ENCODE results near the gene ZBED4. TPM values are rescaled to one million over a fixed set of nuclear protein-coding genes. Genes with fewer than 3 reads are reported as not detected.

Gene ZBED4
- total RNA-seq, 1 experiment from 2014 or later = 31.5 TPM

DNA sequence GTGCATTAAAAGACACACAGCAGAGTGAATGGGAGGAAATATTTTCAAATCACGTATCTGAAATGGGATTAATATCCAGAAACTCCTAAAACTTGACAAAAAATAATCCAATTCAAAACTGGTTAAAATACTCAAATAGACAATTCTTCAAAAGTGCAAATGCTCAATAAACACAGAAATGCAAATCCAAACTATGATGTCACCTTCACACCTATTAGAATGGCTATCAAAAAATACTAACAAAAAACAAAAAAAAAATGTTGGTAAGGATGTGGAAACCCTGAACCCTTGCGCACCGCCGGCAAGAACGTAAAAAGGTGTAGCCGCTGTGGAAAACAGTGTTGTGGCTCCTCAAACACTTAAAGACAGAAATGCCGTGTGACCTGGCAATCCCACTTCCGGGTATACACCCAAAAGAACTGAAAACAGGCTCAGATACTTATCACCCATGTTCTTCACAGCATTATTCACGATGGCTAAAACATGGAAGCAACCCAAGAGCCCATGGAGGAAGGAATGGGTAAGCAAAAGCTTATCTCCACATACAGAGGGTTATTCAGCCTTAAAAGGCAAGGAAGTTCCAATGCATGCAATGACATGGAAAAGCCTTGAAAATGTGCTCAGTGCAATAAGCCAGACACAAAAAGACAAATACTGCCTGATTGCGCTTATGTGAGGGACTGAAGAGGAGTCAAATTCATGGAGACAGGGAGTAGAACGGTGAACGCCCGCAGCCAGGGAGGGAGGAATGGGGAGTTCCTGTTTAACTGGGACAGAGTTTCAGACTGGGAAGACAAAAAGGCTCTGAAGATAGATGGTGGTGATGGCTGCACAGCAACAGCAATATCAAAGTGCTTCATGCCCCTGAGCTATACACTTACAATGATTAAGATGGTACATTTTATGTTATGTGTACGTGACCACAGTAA lies 45.6 kb upstream of the ZBED4 start:
- Histone ChIP-seq H3K9me3 (ENCODE audit: low read depth, low read length, poor library complexity, severe bottlenecking) (no peaks in the 10 kb centered on the region), H3K4me1 (ENCODE audit: insufficient read depth, low read length, poor library complexity, severe bottlenecking) (no peaks in the 10 kb centered on the region), H3K27ac (ENCODE audit: low read depth, low read length, poor library complexity, severe bottlenecking) (no peak overlapping the region), H3K27me3 (replicated peaks; ENCODE audit: insufficient read depth, low read depth, low read length, poor library complexity) (no peaks in the 10 kb centered on the region), H3K36me3 (ENCODE audit: insufficient read depth, low read length, poor library complexity, severe bottlenecking) (peaks cover 27% of the 10 kb centered on the region), H3K4me3 (ENCODE audit: low read depth, low read length, poor library complexity, severe bottlenecking) (no peak overlapping the region)
- POLR2A ChIA-PET (ENCODE audit: low non-redundant PET) = no interaction called here
- no peak for DNase-seq (ENCODE audit: low spot score)
- CTCF ChIA-PET = no interaction called here
- intact Hi-C loops (cut with micrococcal nuclease; ENCODE audit: unreplicated experiment) = no loop called here
- no TSS peak for BruUV-seq (replicated peaks)
- TF ChIP-seq, protein P1, sequence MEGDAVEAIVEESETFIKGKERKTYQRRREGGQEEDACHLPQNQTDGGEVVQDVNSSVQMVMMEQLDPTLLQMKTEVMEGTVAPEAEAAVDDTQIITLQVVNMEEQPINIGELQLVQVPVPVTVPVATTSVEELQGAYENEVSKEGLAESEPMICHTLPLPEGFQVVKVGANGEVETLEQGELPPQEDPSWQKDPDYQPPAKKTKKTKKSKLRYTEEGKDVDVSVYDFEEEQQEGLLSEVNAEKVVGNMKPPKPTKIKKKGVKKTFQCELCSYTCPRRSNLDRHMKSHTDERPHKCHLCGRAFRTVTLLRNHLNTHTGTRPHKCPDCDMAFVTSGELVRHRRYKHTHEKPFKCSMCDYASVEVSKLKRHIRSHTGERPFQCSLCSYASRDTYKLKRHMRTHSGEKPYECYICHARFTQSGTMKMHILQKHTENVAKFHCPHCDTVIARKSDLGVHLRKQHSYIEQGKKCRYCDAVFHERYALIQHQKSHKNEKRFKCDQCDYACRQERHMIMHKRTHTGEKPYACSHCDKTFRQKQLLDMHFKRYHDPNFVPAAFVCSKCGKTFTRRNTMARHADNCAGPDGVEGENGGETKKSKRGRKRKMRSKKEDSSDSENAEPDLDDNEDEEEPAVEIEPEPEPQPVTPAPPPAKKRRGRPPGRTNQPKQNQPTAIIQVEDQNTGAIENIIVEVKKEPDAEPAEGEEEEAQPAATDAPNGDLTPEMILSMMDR (conservative IDR thresholded peaks at IDR 0.05; ENCODE audit: low read depth, low read length) = no peak
- no peak for TF ChIP-seq EZH2 (IDR thresholded peaks at IDR 0.05; ENCODE audit: borderline replicate concordance, low read depth, low read length, poor library complexity, severe bottlenecking)

GRCh38 chr22:49810363-49811019 lies 43.2 kb upstream of the ZBED4 start:
- ChIA-PET CTCF (interaction anchor here (0.7 kb wide), 1 partner anchor 761 kb away, joined by 3 read pairs; no protein-coding TSS in a partner anchor), POLR2A (ENCODE audit: low non-redundant PET) (no interaction called here)
- BruUV-seq (replicated peaks) = no TSS peak
- TF ChIP-seq, protein P1 (conservative IDR thresholded peaks at IDR 0.05; ENCODE audit: low read depth, low read length) = no peak
- TF ChIP-seq EZH2 (IDR thresholded peaks at IDR 0.05; ENCODE audit: borderline replicate concordance, low read depth, low read length, poor library complexity, severe bottlenecking) = no peak
- Histone ChIP-seq H3K4me3 (ENCODE audit: low read depth, low read length, poor library complexity, severe bottlenecking) (no peak overlapping the region), H3K4me1 (ENCODE audit: insufficient read depth, low read length, poor library complexity, severe bottlenecking) (no peaks in the 10 kb centered on the region), H3K27me3 (replicated peaks; ENCODE audit: insufficient read depth, low read depth, low read length, poor library complexity) (no peaks in the 10 kb centered on the region), H3K9me3 (ENCODE audit: low read depth, low read length, poor library complexity, severe bottlenecking) (no peaks in the 10 kb centered on the region), H3K27ac (ENCODE audit: low read depth, low read length, poor library complexity, severe bottlenecking) (no peak overlapping the region), H3K36me3 (ENCODE audit: insufficient read depth, low read length, poor library complexity, severe bottlenecking) (peaks cover 25% of the 10 kb centered on the region)
- intact Hi-C loops (cut with micrococcal nuclease; ENCODE audit: unreplicated experiment) = no loop called here
- DNase-seq (ENCODE audit: low spot score) = no peak

DNA sequence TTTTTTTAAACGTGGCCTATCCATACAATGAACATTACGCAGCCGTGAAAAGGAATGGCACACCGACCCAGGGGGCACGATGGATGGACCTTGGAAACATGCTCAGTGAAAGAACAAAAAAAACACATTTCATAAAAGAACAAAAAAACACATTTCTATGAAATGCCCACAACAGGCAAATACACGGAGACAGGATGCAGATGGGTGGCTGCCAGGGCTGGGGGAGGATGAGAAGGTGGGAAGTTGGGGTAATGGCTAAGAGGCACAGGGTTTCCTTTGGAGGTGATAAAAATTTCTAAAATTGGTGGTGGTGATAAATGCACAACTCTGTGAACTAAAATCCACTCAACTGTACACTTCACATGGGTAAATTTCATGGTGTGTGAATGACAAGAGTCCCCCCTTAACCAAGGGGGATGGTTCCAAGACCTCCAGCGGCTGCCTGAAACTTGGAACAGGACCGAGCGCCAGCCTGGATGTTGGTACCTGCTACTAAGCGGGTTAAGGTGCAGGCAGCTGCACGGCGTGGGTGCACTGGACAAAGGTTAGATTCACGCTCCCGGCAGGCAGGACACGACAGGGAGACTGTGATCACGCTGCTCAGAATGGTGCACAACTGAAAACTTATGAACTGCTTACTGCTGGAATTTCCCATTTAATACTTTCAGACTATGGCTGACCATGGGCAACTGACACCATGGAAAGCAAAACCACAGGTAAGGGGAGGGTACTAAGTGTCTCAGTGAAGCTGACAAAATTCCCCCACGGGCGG lies 42.4 kb upstream of the ZBED4 start:
- DNase-seq (ENCODE audit: low spot score) = no peak
- H3K27ac ChIP-seq (ENCODE audit: low read depth, low read length, poor library complexity, severe bottlenecking) = no peak overlapping the region
- H3K36me3 ChIP-seq (ENCODE audit: insufficient read depth, low read length, poor library complexity, severe bottlenecking) = peaks cover 25% of the 10 kb centered on the region
- H3K4me3 ChIP-seq (ENCODE audit: low read depth, low read length, poor library complexity, severe bottlenecking) = no peak overlapping the region
- no TSS peak for BruUV-seq (replicated peaks)
- ChIA-PET POLR2A (ENCODE audit: low non-redundant PET) (no interaction called here), CTCF (interaction anchor here (0.7 kb wide), 1 partner anchor 762 kb away, joined by 3 read pairs; no protein-coding TSS in a partner anchor)
- TF ChIP-seq EZH2 (IDR thresholded peaks at IDR 0.05; ENCODE audit: borderline replicate concordance, low read depth, low read length, poor library complexity, severe bottlenecking) = no peak
- TF ChIP-seq, protein P1 (conservative IDR thresholded peaks at IDR 0.05; ENCODE audit: low read depth, low read length) = no peak
- no peaks in the 10 kb centered on the region for H3K9me3 ChIP-seq (ENCODE audit: low read depth, low read length, poor library complexity, severe bottlenecking)
- intact Hi-C loops (cut with micrococcal nuclease; ENCODE audit: unreplicated experiment) = no loop called here
- H3K4me1 ChIP-seq (ENCODE audit: insufficient read depth, low read length, poor library complexity, severe bottlenecking) = no peaks in the 10 kb centered on the region
- no peaks in the 10 kb centered on the region for H3K27me3 ChIP-seq (replicated peaks; ENCODE audit: insufficient read depth, low read depth, low read length, poor library complexity)

All from A673 (cell line).